Activated CD8-positive, alpha-beta T cell treated with anti-CD3 and anti-CD28 coated beads, Interleukin-2, amount 10 ng/mL, durations not matched to agents 7 days and 5 days (primary cell): ENCODE data around the gene RANGRF. TPM values are rescaled to one million over a fixed set of nuclear protein-coding genes. Genes with fewer than 3 reads are reported as not detected.

Experiments used
- ATAC-seq: fragments of 150-1000 bp; cut with Tn5 transposase; one replicate; pipeline ENCODE4 v1.10.0; 2021; ENCODE audit warnings: moderate library complexity
- CTCF ChIA-PET: fragments of 350-600 bp; sonication (Branson Sonifier 250); formaldehyde crosslinking; loops from one replicate; lab custom pipeline; 2021; ENCODE audit warnings: antibody characterized with exemption; lab: Charles Lee
- POLR2A ChIA-PET: fragments of 350-600 bp; sonication (Branson Sonifier 250); formaldehyde crosslinking; loops from one replicate; lab custom pipeline; 2021; ENCODE audit warnings: antibody characterized with exemption; lab: Charles Lee
- DNase-seq: peaks from one replicate; pipeline ENCODE4 v3.0.0-alpha.2; 2020
- H3K27ac Mint-ChIP-seq: one replicate; pipeline ENCODE4 v1.8.0; 2021; ENCODE audit warnings: mild to moderate bottlenecking, mixed read lengths
- H3K27me3 Mint-ChIP-seq: one replicate; pipeline ENCODE4 v1.8.0; 2021; ENCODE audit warnings: low read depth, mixed read lengths
- H3K36me3 Mint-ChIP-seq: one replicate; pipeline ENCODE4 v1.8.0; 2021; ENCODE audit warnings: low read depth, mixed read lengths
- H3K4me1 Mint-ChIP-seq: one replicate; pipeline ENCODE4 v1.8.0; 2021; ENCODE audit warnings: low read depth, mixed read lengths
- H3K4me3 Mint-ChIP-seq: one replicate; pipeline ENCODE4 v1.8.0; 2021; ENCODE audit warnings: mild to moderate bottlenecking, mixed read lengths
- H3K9me3 Mint-ChIP-seq: one replicate; pipeline ENCODE4 v1.8.0; 2022; ENCODE audit warnings: mixed read lengths; ENCODE audit not compliant: insufficient read depth
- total RNA-seq, 2 experiments: library from RNA; stranded (reverse); gene quantifications; one replicate each; pipeline ENCODE4 v1.2.3, GENCODE V29; 2021

Gene RANGRF
- total RNA-seq, 2 experiments from 2014 or later = 49.8 to 55.6 TPM

DNA sequence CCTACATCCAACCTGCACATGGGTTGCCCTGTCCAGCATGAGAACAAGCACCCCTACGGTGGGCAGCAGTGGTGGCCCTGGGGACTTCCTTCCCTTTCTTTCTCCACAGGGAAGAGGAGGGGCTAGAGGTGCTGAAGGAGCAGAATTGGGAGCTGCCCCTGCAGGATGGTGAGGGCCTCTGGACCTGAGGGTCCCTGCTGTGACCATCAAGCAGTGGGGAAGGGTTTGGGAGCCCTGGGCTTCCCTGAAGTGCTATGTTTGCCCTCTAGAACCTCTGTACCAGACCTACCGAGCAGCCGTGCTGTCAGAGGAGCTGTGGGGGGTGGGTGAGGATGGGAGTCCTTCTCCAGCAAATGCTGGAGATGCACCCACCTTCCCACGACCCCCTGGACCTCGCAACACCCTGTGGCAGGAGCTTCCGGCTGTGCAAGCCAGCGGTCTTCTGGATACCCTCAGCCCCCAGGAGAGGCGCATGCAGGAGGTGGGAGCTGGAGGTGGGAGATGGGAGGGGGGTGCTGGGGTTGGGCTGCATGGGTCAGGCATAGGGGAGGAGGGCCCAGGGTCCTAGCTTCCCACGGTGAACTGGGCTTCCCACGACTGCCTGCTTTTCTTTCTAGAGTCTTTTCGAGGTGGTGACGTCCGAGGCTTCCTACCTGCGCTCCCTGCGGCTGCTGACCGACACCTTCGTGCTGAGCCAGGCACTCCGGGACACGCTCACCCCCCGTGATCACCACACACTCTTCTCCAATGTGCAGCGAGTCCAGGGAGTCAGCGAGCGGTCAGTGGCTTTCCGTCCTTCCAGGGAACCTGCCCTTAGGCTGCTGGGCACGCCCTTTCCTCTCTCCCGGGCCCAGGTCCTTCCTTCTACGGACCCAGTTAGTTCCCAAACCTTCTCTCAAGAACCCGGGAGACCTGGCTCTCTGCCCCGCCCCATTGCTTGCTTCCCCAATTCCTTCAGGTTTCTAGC lies 26.6 kb downstream of the RANGRF start:
- DNase-seq (no peak), ATAC-seq (no peak)
- H3K9me3 Mint-ChIP-seq = no peaks in the 10 kb centered on the region
- H3K4me1 Mint-ChIP-seq = no peaks in the 10 kb centered on the region
- H3K27me3 Mint-ChIP-seq = peaks cover 12% of the 10 kb centered on the region
- H3K4me3 Mint-ChIP-seq = no peak overlapping the region
- POLR2A ChIA-PET = no interaction called here
- H3K27ac Mint-ChIP-seq = no peak overlapping the region
- CTCF ChIA-PET = interaction anchor here (1.0 kb wide), 1 partner anchor 14 kb away, joined by 3 read pairs; no protein-coding TSS in a partner anchor
- H3K36me3 Mint-ChIP-seq = no peaks in the 10 kb centered on the region

DNA sequence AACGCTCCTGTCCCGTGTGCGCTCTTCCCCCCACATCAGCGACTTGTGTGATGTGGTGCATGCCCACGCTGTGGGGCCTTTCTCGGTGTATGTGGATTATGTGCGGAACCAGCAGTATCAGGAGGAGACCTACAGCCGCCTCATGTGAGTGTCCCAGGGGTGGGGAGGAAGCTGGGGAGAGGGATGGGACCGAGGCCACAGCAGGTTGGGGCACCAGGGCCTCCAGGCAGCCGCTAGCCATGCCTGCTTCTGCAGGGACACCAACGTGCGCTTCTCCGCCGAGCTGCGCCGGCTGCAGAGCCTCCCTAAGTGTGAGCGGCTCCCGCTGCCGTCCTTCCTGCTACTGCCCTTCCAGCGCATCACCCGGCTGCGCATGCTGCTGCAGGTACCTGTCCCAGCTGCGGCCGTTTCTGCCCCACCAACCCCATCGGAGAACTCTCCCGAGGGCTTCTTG lies 27.3 kb downstream of the RANGRF start:
- no peak overlapping the region for H3K4me3 Mint-ChIP-seq
- H3K27ac Mint-ChIP-seq = no peak overlapping the region
- POLR2A ChIA-PET = no interaction called here
- H3K27me3 Mint-ChIP-seq = peaks cover 12% of the 10 kb centered on the region
- no peaks in the 10 kb centered on the region for H3K4me1 Mint-ChIP-seq
- DNase-seq = no peak
- ATAC-seq = no peak
- CTCF ChIA-PET = interaction anchor here (1.1 kb wide), 1 partner anchor 15 kb away, joined by 4 read pairs; no protein-coding TSS in a partner anchor
- H3K9me3 Mint-ChIP-seq = no peaks in the 10 kb centered on the region
- no peaks in the 10 kb centered on the region for H3K36me3 Mint-ChIP-seq

DNA sequence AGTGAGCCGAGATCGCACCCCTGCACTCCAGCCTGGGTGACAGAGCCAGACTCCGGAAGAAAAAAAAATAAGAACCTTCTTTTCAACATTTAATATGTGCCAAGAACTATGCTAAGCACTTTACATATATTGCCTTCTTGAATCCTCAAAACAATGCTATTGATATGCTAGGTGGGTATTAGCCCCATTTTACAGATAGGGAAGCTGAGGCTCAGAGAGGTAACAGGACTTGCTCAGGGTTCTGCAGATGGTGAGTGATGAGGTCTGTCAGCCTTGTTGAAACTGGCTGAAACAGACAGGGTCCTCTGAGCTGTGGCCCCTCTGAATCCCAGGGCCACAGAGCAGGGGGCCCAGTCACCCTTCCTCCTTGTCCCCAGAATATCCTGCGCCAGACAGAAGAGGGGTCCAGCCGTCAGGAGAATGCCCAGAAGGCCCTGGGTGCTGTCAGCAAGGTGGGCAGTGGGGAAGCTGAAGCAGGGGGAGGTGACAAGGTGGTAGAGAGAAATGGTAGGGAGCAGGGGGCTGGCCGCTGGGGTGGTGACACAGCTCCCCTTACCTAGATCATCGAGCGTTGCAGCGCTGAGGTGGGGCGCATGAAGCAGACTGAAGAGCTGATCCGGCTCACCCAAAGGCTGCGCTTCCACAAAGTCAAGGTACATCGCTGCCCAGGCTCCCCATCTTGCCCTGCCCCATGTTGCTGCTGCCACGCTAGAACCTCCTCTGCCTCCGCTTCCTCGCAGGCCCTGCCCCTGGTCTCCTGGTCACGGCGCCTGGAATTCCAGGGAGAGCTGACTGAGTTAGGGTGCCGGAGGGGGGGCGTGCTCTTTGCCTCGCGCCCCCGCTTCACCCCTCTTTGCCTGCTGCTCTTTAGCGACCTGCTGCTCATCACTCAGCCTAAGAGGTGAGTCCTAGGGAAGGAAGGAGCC lies 29.8 kb downstream of the RANGRF start:
- CTCF ChIA-PET = interaction anchor here (0.6 kb wide), 1 partner anchor 17 kb away, joined by 3 read pairs; no protein-coding TSS in a partner anchor
- Mint-ChIP-seq H3K9me3 (no peaks in the 10 kb centered on the region), H3K4me1 (no peaks in the 10 kb centered on the region), H3K27ac (no peak overlapping the region), H3K36me3 (no peaks in the 10 kb centered on the region), H3K27me3 (peaks cover 9% of the 10 kb centered on the region), H3K4me3 (no peak overlapping the region)
- POLR2A ChIA-PET = no interaction called here
- DNase-seq (no peak), ATAC-seq (no peak)

DNA sequence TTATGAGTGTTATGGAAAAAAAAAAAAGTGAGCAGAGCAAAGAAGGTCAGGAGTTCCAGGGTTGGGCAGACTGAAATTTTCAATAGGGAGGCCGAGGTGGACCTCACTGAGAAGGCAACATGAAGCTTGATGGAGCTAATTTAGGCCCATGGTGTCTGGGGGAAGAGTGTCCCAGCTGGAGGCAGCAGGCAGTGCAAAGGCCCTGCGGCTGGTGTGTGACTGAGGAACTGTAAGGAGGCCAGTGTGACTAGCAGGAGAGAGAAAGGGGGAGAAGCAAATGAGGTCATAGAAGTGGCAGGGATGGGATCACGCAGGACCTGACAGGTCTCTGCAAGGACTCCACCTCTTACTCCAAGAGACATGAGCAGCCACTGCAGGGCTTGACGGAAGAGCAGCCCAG lies 31.8 kb downstream of the RANGRF start:
- ChIA-PET CTCF (interaction anchor here (1.1 kb wide), 1 partner anchor 465 kb away, joined by 3 read pairs; no protein-coding TSS in a partner anchor), POLR2A (no interaction called here)
- no peaks in the 10 kb centered on the region for H3K36me3 Mint-ChIP-seq
- no peak for DNase-seq
- H3K27ac Mint-ChIP-seq = peak overlapping the region; percentile 43
- no peaks in the 10 kb centered on the region for H3K9me3 Mint-ChIP-seq
- no peak for ATAC-seq
- peaks cover 2% of the 10 kb centered on the region for H3K4me1 Mint-ChIP-seq
- no peak overlapping the region for H3K4me3 Mint-ChIP-seq
- peaks cover 12% of the 10 kb centered on the region for H3K27me3 Mint-ChIP-seq

DNA sequence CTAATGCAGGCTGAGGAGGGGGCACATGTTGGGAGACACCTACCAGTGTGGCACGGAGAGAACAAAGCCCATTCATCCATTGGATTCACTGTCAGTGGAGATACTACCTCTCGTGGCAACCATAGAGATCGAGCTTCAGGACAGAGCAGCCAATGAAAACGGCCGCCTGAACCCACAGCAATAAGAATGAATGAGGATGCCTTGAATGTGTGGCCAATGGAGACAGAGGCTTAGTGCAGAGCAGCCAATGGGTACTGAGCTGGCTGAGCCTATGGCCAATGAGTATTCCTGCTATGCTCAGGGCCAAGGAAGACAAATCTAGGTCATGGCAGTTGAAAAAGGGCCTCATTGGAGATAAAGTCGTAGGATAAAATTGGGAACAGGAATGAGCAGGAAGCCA lies 32.5 kb downstream of the RANGRF start:
- H3K27me3 Mint-ChIP-seq = peaks cover 16% of the 10 kb centered on the region
- CTCF ChIA-PET = interaction anchor here (1.1 kb wide), 1 partner anchor 464 kb away, joined by 3 read pairs; no protein-coding TSS in a partner anchor
- H3K36me3 Mint-ChIP-seq = no peaks in the 10 kb centered on the region
- H3K27ac Mint-ChIP-seq = no peak overlapping the region
- H3K4me1 Mint-ChIP-seq = peaks cover 6% of the 10 kb centered on the region
- H3K4me3 Mint-ChIP-seq = no peak overlapping the region
- DNase-seq (no peak), ATAC-seq (no peak)
- no peaks in the 10 kb centered on the region for H3K9me3 Mint-ChIP-seq
- POLR2A ChIA-PET = no interaction called here

DNA sequence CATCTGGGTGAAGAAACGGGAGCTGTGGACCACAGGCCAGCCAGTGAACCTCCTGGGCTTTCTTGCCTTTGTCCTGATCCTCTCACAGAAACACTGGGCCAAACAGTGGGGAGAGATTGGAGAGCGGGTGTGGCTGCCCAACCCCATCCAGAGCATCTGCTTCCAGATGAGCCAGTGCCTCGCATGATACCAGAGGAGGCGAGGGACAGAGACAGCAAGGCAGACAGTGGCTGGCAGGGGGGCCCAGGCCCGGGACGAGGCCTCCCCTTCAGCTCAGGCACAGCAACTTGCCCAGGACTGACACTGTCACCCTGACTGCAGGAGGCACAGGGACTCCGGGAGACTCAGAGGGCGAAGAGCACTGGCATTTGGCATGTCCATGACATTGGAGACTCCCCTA lies 33.6 kb downstream of the RANGRF start:
- ChIA-PET POLR2A (no interaction called here), CTCF (interaction anchor here (0.8 kb wide), 1 partner anchor 10 kb away, joined by 3 read pairs; no protein-coding TSS in a partner anchor)
- no peak overlapping the region for H3K4me3 Mint-ChIP-seq

DNA sequence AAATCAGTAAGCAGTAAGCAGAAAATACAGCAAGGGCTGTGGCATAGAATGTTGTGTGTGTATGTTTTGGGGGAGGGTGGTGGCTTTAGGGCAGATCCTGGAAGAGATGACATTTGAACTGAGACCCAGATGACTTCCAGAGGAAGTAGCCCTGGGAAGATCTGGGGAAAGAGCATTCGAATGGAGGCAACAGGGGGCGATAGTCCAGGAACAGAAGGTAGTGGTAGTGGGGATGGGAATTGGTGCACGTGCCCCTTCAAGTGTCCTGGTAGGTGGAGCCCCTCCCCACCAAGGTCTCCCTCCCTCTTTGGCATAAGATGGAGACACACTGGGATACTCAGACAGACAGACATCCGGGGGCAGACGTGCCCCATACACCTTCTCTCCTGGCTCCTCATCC lies 35.7 kb downstream of the RANGRF start:
- no peaks in the 10 kb centered on the region for H3K9me3 Mint-ChIP-seq
- H3K27ac Mint-ChIP-seq = no peak overlapping the region
- no peak overlapping the region for H3K4me3 Mint-ChIP-seq
- ChIA-PET POLR2A (no interaction called here), CTCF (no interaction called here)
- H3K4me1 Mint-ChIP-seq = peaks cover 24% of the 10 kb centered on the region
- H3K27me3 Mint-ChIP-seq = peaks cover 29% of the 10 kb centered on the region
- ATAC-seq = no peak
- DNase-seq = no peak
- H3K36me3 Mint-ChIP-seq = no peaks in the 10 kb centered on the region

More for the DNA sequence above, 33.6 kb downstream of the RANGRF start:
- no peak for DNase-seq
- Mint-ChIP-seq H3K27me3 (peaks cover 22% of the 10 kb centered on the region), H3K36me3 (no peaks in the 10 kb centered on the region), H3K9me3 (no peaks in the 10 kb centered on the region), H3K27ac (no peak overlapping the region), H3K4me1 (peaks cover 16% of the 10 kb centered on the region)
- no peak for ATAC-seq

DNA sequence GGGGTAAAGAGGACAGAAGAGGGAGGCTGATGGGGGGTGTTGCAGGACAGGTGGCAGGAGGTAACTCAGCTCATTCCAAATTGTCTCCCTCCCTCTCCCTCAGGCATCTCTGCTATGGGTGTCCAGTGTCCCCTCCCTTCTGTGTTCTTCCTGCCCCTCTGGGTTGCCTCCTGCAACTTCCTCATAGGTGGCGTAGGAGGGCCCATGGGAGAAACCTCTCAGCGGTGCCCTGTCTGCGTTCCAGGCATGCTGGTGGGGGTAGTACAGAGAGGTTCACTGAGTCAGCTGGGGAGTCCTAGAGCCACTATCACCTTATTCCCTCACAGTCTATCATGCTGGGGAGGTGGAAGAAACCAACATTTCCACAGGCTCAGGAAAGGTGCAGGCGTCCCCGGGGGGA lies 36.5 kb downstream of the RANGRF start:
- Mint-ChIP-seq H3K27me3 (peaks cover 31% of the 10 kb centered on the region), H3K4me3 (no peak overlapping the region), H3K9me3 (no peaks in the 10 kb centered on the region), H3K4me1 (peaks cover 24% of the 10 kb centered on the region), H3K27ac (no peak overlapping the region), H3K36me3 (no peaks in the 10 kb centered on the region)
- no peak for ATAC-seq
- DNase-seq = no peak
- POLR2A ChIA-PET = no interaction called here
- CTCF ChIA-PET = interaction anchor here (2.2 kb wide), 1 partner anchor 10 kb away, joined by 11 read pairs; no protein-coding TSS in a partner anchor

DNA sequence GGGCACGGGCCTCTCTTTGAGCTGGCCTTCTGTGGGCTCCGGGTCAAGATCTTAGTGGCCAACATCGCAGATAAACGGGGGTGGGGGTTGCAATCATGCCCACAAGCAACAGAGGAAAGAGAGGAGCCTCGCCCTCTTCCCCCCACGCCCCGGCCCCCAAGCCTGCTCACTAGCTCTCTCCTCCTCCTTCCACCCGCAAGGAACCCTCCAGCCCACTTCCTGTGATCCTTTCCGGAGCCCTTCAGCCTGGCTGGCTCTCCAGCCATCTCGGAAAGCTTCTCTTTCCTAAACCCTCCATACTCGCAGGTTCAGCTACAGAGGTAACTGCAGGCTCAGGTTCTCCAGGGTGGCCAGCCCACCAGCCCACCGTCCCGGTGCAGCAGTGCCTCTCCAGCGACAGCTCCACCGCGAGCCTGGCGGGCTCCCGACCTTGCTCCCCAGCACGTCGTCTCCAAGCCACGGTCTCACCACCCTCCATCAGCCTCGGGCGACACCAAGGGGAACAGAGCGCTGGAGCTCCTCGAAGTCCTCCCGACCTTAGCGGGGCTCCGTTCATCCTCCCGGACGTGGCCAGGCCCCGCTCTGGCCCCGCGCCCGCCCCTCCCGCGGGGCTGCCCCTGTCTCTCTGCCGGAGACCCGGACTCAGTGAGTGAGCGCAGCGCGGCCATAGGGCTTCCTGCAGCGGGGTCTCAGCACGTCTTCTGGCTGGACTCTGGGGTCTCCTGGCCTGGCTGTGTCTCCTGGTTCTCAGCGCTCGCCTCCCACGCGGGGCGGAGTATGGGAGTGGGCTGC lies 38.2 kb downstream of the RANGRF start:
- H3K4me3 Mint-ChIP-seq = peak overlapping the region; percentile 65
- peaks cover 29% of the 10 kb centered on the region for H3K27me3 Mint-ChIP-seq
- DNase-seq (peak; percentile 44), ATAC-seq (peak; percentile 85)
- ChIA-PET CTCF (interaction anchor here (0.7 to 2.2 kb wide), 8 partner anchors 8 to 269 kb away, joined by 3 to 11 read pairs (median 5); partner anchors contain the start of genes KRABD2 and SLC25A35), POLR2A (interaction anchor here (1.4 kb wide), 1 partner anchor 104 kb away, joined by 3 read pairs; no protein-coding TSS in a partner anchor)
- no peaks in the 10 kb centered on the region for H3K9me3 Mint-ChIP-seq
- H3K36me3 Mint-ChIP-seq = no peaks in the 10 kb centered on the region
- H3K27ac Mint-ChIP-seq = no peak overlapping the region
- H3K4me1 Mint-ChIP-seq = peaks cover 24% of the 10 kb centered on the region

DNA sequence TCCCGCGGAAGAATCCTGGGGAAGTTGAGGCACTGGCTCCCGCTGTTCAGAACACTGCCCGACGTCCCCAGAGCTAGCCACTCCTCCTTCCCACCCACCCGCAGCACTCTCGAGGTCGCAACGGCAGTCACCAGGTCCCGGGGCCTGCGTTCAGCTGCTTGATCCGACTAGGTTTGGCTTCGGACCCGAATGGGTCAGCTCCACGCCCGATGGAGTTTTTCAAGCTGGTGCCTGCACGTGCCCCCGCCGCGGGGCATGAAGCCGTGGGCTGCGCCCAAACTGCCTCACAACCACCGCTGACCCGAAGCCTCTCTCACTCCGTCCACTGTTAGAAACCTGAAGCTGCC lies 38.8 kb downstream of the RANGRF start:
- POLR2A ChIA-PET = interaction anchor here (0.6 kb wide), 1 partner anchor 511 kb away, joined by 3 read pairs; no protein-coding TSS in a partner anchor
- Mint-ChIP-seq H3K27ac (no peak overlapping the region), H3K4me1 (peaks cover 24% of the 10 kb centered on the region), H3K4me3 (peak overlapping the region; percentile 65), H3K27me3 (peaks cover 29% of the 10 kb centered on the region), H3K9me3 (no peaks in the 10 kb centered on the region), H3K36me3 (no peaks in the 10 kb centered on the region)
- ATAC-seq = no peak
- no peak for DNase-seq
- CTCF ChIA-PET = interaction anchor here (0.5 to 1.8 kb wide), 5 partner anchors 10 to 170 kb away, joined by 4 to 6 read pairs (median 4); partner anchors contain the start of gene KRABD2
